ENCODE results near the gene DYRK1A.

Gene DYRK1A

GRCh38 chr21:37452227-37452626, 85.7 kb downstream of the DYRK1A start:
- no peak for DNase-seq

DNA sequence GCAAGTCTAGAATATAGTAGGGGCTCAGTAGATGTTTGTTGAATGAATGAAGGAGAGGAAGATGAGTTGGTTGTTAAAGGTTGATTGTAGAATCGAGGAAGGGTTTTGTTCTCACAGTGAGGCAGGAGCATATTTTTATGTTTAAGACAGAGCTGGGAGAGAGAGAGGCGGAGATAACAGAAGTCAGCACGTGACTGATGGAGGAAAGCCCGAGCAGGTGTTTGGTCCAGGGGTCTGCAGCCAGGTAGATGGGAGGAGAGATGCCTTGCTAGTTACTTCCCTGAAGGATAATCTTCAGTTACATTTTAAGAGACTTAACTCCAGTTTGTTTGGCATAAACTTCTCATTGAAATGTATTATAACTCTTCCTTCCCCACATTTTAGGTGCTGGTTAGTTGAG, 86.8 kb downstream of the DYRK1A start:
- no peak for DNase-seq

GRCh38 chr21:37454869-37455503, 88.4 kb downstream of the DYRK1A start:
- no peak for DNase-seq

DNA sequence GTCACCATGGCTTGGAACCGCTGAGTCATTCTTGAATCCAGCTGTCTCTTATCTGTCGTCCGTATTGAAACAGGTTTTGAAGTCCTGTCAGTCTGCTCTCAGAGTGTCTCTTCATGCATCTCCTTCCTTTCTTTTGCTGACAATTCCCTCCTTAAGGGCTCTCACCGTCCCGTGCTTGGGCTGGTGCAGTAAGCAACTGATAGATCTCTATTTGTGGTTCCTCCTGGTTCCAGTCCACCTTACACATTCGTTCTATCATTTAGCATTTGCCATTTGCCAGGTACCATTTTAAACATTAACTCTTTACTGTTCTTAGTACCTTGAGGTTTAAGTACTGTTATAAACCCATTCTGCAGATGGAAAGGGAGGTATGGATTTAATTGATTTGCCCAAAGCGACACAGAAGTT, 88.9 kb downstream of the DYRK1A start:
- no peak for DNase-seq

DNA sequence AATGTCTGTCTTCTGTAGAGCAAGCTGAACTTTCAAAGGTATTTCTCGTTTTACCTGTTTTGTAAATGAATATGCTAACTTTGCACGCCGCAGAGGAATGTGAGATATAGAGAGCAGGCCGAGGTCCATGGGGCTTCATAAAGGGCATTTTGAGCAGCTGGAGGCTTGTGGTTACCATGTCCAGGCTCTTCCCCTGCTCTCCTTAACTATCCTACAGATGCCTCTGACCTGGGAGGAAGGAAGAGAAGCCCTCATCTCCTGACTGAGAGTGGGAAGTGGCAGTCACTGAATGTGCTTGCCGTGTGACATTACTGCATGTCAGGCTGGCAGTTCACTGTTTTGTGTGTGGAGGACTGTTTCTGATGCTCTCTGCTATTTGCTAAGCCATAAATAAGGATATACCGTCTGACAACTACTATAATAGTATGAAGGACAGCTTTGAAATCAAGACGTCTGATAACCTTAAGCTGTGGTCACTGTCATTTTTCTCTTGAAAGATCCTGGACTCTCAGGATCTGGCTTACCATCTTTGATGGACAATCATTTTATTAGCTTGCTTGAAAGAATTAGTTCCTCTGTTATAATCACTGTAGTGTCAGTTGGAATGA, 92.2 kb downstream of the DYRK1A start:
- no peak for DNase-seq

GRCh38 chr21:37459575-37459974, 93.0 kb downstream of the DYRK1A start:
- DNase-seq: no peak

GRCh38 chr21:37460196-37460595, 93.6 kb downstream of the DYRK1A start:
- DNase-seq: no peak

DNA sequence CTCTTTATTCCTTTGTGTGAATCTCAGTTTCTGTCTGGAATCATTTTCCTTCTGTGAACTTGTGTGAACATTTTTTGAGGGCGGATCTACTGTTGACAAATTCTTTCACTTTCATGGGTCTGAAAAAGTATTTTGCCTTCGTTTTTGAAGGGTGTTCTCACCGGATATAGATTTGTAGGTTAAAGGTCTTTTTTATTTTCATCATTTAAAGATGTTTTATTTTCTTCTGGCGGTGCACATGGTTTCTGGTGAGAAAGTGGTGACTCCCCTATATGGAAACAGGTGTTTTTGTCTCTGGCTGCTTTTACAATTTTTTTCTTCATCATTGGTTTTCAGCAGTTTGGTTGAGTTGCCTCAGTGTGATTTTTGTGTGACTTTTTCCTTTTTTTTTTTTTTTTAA, 94.9 kb downstream of the DYRK1A start:
- DNase-seq: peak in 3 of 6 experiments; percentile 51 to 68 (median 58)

GRCh38 chr21:37462087-37462861, 95.7 kb downstream of the DYRK1A start:
- DNase-seq: no peak

- peak in 4 of 6 experiments; percentile 12 to 42 (median 28) for DNase-seq
Observed at GRCh38 chr21:37463083-37463801, 96.7 kb downstream of the DYRK1A start.

DNA sequence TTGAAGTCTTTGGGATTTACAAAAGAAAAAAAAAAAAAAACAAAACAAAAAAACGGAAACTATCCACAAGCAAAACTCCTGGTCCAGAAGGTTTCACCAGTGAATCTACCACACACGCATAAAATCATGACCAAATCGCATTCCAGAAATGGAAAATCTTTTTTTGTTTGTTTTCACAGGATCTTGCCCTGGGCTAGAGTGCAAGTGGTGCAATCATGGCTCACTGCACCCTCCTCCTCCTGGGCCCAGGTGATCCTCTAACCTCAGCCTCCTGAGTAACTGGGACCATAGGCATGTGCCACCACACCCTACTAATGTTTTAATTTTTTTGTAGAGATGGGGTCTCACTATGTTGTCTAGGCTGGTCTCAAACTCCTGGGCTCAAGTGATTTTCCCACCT, 100.5 kb downstream of the DYRK1A start:
- DNase-seq: no peak

DNA sequence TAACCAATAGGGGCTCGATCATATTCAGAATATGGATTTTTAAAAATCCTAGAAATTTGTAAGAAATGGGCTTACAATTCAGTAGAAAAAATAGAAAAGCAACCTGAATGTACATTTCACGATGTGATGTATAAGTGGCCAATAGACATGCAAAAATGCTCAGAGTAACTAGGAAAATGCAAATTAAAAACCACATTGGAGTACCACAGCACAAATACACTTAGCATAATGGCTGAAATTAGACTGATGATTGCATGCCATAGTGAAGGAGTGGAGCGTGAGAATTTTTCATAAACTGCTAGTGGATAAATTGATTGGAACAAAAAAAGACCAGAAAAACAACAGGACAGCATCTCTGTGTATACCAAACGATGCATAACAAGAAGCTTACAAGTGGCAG, 102.3 kb downstream of the DYRK1A start:
- DNase-seq: no peak

GRCh38 chr21:37469441-37469840, 102.9 kb downstream of the DYRK1A start:
- DNase-seq: no peak

- no peak for DNase-seq
Observed at GRCh38 chr21:37472581-37472980, 106.0 kb downstream of the DYRK1A start.

GRCh38 chr21:37473491-37473890, 106.9 kb downstream of the DYRK1A start:
- DNase-seq: no peak

GRCh38 chr21:37474342-37474741, 107.8 kb downstream of the DYRK1A start:
- no peak for DNase-seq

DNA sequence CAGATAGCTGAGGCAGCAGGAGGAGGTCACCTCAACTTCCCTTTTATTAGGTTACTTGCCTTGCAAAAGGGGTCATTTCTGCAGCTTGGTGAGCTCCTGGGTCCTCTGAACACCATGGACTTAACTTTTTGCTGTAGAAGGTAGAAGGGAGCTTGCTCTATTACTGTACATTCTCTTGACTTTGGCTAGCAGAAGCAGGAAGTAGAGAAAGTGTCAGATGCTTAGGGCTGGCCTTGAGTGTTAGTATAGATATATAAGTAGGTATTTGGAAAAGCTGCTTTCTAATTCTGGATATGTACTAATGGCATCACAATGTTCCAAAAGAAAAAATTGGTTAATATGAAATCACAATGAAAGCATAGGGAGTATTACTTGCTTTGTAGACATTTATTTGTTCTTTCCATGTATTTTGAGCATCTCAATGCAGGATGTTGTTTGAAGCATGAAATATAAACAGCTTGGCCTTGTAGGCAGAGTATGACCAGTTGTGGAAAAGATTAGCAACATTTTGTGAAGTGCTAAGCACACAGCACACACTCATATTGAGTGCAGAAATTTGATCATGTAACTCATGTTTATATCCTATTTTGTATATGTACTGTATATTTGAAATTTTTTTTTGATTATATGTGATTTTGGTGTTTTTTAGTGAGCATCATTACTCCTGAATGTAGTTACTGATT, 108.8 kb downstream of the DYRK1A start:
- DNase-seq: no peak

DNA sequence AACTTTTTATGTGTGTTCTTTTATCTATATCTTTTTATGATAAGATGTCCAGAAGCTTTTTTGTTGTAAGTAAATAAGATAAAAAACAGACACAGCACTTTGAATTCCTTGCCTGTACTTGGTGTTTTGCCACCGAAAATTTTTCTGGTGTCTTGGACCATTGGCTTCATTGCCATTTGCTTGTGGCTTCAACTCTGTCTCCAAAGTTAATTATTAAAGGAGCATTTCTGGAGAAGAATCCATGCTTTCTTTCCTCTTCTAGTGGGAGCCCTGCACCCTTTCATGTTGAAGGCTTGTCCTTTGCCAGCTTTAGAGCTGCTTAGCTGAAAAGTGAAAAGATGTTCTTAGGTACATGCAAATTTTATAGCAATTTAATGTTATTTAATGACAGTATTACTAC, 112.2 kb downstream of the DYRK1A start:
- DNase-seq: no peak

DNA sequence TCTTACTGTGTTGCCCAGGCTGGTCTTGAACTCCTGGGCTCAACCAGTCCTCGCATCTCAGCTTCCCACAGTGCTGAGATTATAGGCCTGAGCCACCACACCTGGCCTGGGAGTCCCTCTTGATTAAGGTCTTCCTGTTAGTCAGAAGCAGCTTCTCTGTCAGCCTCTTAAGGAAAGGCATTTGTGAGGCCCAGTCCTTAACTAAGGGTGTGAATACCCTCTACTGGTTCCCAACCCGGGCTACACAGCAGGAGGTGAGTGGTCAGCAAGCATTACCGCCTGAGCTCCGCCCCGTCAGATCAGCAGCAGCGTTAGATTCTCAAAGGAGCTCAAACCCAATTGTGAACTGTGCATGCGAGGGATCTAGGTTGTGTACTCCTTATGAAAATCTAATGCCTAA, 117.2 kb downstream of the DYRK1A start:
- no peak for DNase-seq

GRCh38 chr21:37484535-37485474, 118.2 kb downstream of the DYRK1A start:
- DNase-seq: no peak

- no peak for DNase-seq
Observed at GRCh38 chr21:37489553-37489952, 123.0 kb downstream of the DYRK1A start.

DNA sequence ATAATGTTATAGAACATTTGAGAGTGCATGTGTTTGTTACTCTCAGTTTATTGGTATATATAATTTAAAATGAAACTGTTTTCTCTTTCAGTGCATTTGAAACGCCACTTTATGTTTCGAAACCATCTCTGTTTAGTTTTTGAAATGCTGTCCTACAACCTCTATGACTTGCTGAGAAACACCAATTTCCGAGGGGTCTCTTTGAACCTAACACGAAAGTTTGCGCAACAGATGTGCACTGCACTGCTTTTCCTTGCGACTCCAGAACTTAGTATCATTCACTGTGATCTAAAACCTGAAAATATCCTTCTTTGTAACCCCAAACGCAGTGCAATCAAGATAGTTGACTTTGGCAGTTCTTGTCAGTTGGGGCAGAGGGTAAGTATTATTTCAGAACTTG, 123.5 kb downstream of the DYRK1A start:
- no peak for DNase-seq
